Hepatocyte (in vitro differentiated cells): ENCODE results near the gene CARMIL3.

Source experiments
- EZH2 ChIP-seq: fragments of 200-600 bp; sonication (generic); IDR thresholded peaks from 2 replicates; pipeline ENCODE4 v1.6.1; 2016; ENCODE audit warnings: antibody characterized with exemption, mild to moderate bottlenecking, borderline replicate concordance
- TF ChIP-seq, protein P1 (sequence below): fragments of 200-600 bp; sonication (generic); IDR thresholded peaks from 2 replicates; pipeline ENCODE4 v1.5.1; 2016; ENCODE audit warnings: antibody characterized with exemption, mild to moderate bottlenecking; ENCODE audit not compliant: poor library complexity

DNA sequence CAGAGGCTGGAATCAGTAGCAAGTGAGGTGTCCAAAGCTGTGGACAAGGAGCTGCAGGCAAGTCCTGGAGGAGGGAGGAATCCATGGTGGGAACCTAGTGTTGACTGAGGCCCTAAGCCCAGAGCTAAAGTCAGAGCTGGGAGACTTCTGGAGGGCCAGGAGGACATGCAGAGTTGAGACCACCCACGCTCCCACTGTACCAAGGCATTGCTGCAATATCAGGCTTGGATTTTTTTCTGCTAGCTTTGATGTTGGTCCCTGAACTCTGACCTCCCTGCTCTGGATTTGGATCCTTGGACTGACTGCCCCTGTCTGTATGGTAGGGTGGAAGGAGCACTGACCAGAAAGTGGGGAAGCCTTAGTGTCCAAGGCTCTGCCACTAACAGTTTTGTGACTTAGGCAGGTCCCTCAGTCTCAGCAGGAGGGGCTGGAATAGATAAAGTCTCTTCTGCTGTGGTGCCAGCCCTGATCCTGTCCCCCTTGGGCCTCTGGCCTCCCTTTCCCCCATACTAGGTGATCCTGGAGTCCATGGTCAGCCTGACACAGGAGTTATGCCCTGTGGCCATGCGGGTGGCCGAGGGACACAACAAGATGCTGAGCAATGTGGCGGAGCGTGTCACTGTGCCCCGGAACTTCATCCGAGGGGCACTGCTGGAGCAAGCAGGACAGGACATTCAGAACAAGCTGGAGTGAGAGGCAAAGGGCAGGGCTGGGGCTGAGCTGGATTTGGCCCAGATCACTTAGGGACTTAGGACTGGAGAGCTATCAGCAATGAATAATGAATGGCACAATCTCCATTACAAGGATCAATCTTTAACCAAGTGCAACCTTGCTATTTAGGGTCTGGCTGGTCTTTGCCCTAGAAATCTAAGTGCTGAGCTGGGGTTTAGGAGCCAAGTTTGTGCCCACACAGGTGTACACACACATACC, 9.4 kb downstream of the CARMIL3 start:
- TF ChIP-seq, protein P1, sequence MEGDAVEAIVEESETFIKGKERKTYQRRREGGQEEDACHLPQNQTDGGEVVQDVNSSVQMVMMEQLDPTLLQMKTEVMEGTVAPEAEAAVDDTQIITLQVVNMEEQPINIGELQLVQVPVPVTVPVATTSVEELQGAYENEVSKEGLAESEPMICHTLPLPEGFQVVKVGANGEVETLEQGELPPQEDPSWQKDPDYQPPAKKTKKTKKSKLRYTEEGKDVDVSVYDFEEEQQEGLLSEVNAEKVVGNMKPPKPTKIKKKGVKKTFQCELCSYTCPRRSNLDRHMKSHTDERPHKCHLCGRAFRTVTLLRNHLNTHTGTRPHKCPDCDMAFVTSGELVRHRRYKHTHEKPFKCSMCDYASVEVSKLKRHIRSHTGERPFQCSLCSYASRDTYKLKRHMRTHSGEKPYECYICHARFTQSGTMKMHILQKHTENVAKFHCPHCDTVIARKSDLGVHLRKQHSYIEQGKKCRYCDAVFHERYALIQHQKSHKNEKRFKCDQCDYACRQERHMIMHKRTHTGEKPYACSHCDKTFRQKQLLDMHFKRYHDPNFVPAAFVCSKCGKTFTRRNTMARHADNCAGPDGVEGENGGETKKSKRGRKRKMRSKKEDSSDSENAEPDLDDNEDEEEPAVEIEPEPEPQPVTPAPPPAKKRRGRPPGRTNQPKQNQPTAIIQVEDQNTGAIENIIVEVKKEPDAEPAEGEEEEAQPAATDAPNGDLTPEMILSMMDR: no peak
- TF ChIP-seq EZH2: no peak
